Activated naive CD8-positive, alpha-beta T cell (primary cell): ENCODE measurements around the gene TFAP2E.
A peak's percentile ranks its signal among the peaks of the same experiment; 100 is the strongest.

Experiments used
- H3K27ac Mint-ChIP-seq: one replicate; pipeline ENCODE4 v1.8.0; 2021; ENCODE audit warnings: mixed read lengths
- H3K27me3 Mint-ChIP-seq: one replicate; pipeline ENCODE4 v1.8.0; 2021; ENCODE audit warnings: mixed read lengths
- H3K36me3 Mint-ChIP-seq: one replicate; pipeline ENCODE4 v1.8.0; 2021; ENCODE audit warnings: mixed read lengths
- H3K4me1 Mint-ChIP-seq: one replicate; pipeline ENCODE4 v1.8.0; 2021; ENCODE audit warnings: low read depth, mixed read lengths
- H3K4me3 Mint-ChIP-seq: one replicate; pipeline ENCODE4 v1.8.0; 2021; ENCODE audit warnings: mild to moderate bottlenecking, mixed read lengths
- H3K9me3 Mint-ChIP-seq: one replicate; pipeline ENCODE4 v1.8.0; 2021; ENCODE audit warnings: low read depth, mixed read lengths

TFAP2E gene

DNA sequence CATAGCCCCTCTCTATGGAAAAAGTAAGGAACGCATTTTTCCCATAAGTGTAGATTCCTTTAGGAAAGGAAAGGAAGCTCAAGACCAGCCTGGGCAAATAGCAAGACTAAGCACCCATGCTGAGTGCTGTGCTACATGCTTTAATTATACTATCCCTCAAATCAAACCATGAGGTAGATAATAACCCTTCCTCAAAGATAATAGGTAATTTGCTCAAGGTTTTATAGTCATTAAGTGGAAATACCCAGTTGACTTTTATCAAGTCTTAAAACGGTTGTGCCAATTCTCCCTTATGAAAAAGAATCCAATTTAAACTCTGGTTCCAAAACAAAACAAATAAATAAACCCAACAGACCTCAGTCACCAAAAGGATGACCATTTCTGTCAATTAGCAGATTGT lies 19.3 kb upstream of the TFAP2E start:
- no peak overlapping the region for H3K4me3 Mint-ChIP-seq
- no peaks in the 10 kb centered on the region for H3K9me3 Mint-ChIP-seq
- no peaks in the 10 kb centered on the region for H3K27me3 Mint-ChIP-seq
- H3K36me3 Mint-ChIP-seq, result no peaks in the 10 kb centered on the region
- peaks cover 54% of the 10 kb centered on the region for H3K4me1 Mint-ChIP-seq
- no peak overlapping the region for H3K27ac Mint-ChIP-seq

DNA sequence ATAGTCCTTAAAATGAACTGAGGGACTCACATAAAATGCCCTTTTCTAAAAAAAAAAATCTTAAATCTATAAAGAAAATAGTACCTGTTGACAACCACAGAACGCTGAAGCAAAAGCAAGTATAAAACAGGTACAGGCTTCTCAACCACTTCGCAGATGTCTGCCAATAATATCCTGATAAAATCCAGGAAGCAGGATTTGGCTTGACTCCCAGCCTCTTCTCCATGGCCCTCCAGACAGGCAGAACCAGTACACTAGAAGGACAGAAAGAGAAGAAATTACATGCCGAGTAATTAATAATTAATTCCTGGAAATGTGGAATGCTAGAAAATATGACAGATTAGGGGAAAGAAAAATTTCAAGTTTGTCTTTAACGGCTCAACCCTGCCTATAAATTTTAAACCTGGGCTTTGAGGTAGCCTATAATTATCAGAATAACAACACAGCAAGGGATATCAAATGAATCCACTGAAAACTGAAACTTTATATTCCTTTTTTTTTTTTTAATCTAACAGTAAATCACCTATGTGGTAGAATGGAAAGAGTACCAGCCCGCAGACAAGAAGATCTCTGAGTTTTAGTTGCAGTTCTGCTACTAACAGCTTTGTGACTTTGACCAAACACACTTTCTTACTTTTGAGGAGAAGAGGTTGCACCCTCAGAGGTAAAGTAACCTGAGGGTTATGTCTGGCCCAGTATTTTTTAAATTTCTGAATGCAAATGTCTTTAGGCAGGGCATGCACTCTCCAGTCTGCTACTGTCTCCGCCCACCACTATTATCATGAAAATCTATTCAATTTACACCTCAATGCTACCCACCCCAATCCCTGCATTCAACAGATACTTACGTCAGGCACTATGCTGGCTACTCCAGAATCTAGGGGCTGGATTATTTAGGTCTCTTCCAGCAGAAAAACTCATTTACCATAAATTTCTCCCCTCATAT lies 18.6 kb upstream of the TFAP2E start:
- no peaks in the 10 kb centered on the region for H3K9me3 Mint-ChIP-seq
- H3K4me3 Mint-ChIP-seq, result no peak overlapping the region
- peak overlapping the region; percentile 62 for H3K27ac Mint-ChIP-seq
- no peaks in the 10 kb centered on the region for H3K27me3 Mint-ChIP-seq
- peaks cover 53% of the 10 kb centered on the region for H3K4me1 Mint-ChIP-seq
- no peaks in the 10 kb centered on the region for H3K36me3 Mint-ChIP-seq

DNA sequence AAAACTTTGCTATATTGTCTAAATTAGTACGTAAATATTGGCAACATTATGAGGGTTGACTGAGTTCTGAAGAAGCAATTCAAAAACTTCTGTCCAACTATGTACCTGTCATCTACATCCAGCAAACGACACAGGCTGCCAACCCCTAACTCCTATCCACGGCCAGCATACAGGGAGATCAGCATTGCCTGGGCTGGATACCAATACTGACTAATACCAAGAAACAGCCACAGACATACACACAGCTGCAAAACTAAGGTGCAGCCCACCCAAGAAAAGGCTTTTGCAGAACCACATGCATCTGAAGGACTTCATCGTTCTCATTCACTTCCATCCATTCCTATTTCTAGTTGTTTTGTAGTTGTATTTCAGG lies 17.9 kb upstream of the TFAP2E start:
- Mint-ChIP-seq H3K4me3 (peak overlapping the region; percentile 95), H3K36me3 (no peaks in the 10 kb centered on the region), H3K9me3 (no peaks in the 10 kb centered on the region), H3K27me3 (no peaks in the 10 kb centered on the region), H3K4me1 (peaks cover 56% of the 10 kb centered on the region), H3K27ac (peak overlapping the region; percentile 62)

DNA sequence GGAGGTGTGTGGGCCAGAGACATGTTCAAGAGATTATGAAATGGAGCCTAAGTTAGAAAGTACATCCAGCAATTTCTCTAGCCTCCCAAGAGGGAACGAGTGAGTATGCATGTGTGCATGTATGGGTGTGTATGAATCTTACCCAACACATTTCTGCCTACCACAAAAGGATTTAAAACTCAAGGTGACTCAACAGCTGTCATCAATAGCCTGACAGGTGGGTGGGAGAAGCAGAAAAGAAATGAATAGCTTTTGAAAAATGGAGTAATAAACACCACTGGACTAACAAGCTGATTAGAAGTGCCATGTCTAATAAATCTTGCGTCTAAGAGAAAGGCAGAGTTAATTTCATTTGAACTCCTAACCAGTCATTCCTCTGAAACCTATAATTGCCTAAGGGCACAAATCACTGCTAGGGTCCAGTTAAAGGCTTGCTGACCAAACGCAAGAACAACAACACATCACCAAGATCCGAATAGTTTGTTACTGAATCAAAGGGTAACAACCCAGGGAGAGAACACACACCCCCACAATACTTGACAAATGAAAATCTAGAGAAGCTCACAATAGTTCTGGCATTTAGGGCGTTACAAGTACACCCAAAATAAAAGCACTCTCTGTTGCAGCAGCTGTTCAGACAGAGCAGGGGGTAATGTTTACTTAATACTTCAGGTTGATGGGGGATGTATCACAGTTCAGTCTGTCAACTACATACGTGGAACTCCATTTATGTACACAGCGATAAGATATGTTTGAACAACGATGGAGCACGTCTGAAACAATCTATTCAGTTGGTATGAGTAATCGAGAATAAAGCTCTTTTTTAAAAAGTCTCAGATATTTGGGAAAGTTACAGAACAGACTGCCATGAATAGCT lies 17.3 kb upstream of the TFAP2E start:
- H3K4me3 Mint-ChIP-seq, result peak overlapping the region; percentile 95
- H3K9me3 Mint-ChIP-seq, result no peaks in the 10 kb centered on the region
- H3K36me3 Mint-ChIP-seq, result no peaks in the 10 kb centered on the region
- peaks cover 54% of the 10 kb centered on the region for H3K4me1 Mint-ChIP-seq
- peak overlapping the region; percentile 62 for H3K27ac Mint-ChIP-seq
- no peaks in the 10 kb centered on the region for H3K27me3 Mint-ChIP-seq

DNA sequence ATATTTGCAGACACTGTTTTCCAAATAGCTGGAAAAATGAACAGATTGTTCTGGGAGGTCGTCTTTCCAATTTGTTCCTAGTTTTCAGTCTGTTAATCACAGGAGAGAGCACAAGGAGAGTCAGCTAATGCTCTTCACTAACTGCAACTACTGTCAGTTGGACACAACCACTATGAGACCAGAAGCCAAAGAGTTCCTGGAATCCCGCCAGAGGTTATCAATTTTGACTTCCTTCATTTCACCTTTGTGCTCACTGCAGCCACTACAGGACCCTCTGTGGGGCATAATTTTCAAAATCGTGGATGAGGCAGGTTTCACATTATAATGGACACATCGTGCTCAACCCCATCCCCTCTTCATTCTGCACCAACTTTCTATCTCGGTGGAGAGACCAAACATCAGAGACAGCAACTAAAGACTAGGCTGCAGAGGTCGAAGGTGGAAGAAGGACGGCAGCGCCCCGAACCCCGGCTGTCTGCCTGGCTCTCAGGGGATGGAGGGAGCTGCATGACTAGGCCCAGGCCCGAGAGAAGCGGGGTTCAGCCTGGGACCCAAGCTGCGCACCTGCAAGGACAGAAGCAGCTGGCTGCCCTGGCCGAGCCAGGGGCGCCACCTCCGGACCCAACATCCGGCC lies 16.5 kb upstream of the TFAP2E start:
- H3K4me3 Mint-ChIP-seq, result peak overlapping the region; percentile 95
- H3K27me3 Mint-ChIP-seq, result no peaks in the 10 kb centered on the region
- H3K36me3 Mint-ChIP-seq, result no peaks in the 10 kb centered on the region
- H3K4me1 Mint-ChIP-seq, result peaks cover 55% of the 10 kb centered on the region
- H3K27ac Mint-ChIP-seq, result peak overlapping the region; percentile 62
- no peaks in the 10 kb centered on the region for H3K9me3 Mint-ChIP-seq

DNA sequence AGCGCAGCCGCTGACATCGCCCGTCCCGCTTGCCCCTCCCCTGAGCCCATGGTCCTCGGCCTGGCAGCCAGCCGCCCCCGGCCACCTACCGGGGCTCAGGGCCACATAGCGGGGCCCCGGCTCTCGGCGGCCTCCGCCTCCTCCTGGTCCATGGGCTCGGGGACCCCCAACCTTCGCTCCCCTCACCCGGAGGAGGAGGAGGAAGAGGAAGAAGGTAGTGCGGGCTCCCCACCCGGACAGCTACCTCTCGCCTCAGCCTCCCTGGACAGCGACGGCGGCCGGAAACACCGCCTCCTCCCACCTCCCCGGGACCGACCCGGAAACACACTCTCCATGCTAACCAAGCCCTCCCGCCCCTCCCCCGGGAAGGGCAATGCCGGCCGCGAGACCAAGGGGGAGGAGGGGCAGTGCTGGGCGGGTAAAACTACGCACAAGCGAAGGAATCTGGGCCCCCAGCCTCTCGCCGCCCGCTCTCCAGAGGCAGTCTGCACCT lies 15.9 kb upstream of the TFAP2E start, which contains the start of gene KIAA0319L:
KIAA0319L (minus strand) TSS at position 286 of the 493 bp plus-strand sequence. CDS start 2,912 bp downstream, outside the sequence.
- peak within 1 kb of the TSS; percentile 93 for H3K27ac Mint-ChIP-seq
- H3K4me1 Mint-ChIP-seq, result peaks cover 52% of the 10 kb centered on the region
- no peaks in the 10 kb centered on the region for H3K36me3 Mint-ChIP-seq
- H3K27me3 Mint-ChIP-seq, result no peaks in the 10 kb centered on the region
- H3K9me3 Mint-ChIP-seq, result no peaks in the 10 kb centered on the region
- peak within 1 kb of the TSS; percentile 95 for H3K4me3 Mint-ChIP-seq

DNA sequence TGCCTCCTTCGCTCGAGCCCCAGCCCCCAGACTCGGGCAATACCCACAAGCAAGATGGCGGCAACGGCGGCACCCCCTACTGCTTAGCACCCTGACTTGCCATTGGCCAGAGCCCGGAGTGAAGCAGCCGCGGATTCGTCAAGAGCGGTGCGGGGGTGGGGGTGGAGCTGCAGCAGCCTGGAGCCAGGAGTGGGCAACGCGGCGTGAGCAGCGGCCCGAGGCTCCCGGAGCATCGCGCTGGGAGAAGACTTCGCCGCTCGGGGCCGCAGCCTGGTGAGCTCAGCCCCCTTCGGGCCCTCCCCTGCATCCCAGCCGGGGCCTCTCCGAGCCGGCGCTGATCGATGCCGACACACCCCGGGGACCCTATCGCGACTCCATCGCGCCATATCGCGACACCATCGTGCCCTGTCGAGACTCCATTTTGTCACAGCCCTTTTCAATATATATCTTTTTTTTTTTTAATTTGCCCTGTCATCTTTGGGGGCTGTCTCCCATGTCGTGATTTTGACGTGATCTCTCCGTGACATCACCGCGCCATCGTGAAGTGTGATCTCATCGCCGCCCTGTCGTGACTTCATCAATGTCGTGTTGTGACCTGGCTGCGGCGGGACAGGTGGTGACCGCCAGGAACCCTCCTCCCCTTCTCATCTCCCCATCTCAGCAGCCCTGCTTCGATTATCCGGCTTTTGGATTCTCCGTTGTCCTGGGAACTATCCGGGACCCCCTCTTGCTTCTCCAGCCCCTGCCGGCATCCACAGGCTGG lies 15.3 kb upstream of the TFAP2E start, which contains the start of gene NCDN:
NCDN (plus strand) TSS at position 189 of the 763 bp plus-strand sequence; CDS start at position 581, 392 bp downstream.
- H3K27me3 Mint-ChIP-seq, result no peaks in the 10 kb centered on the region
- no peaks in the 10 kb centered on the region for H3K9me3 Mint-ChIP-seq
- H3K4me1 Mint-ChIP-seq, result peaks cover 52% of the 10 kb centered on the region

DNA sequence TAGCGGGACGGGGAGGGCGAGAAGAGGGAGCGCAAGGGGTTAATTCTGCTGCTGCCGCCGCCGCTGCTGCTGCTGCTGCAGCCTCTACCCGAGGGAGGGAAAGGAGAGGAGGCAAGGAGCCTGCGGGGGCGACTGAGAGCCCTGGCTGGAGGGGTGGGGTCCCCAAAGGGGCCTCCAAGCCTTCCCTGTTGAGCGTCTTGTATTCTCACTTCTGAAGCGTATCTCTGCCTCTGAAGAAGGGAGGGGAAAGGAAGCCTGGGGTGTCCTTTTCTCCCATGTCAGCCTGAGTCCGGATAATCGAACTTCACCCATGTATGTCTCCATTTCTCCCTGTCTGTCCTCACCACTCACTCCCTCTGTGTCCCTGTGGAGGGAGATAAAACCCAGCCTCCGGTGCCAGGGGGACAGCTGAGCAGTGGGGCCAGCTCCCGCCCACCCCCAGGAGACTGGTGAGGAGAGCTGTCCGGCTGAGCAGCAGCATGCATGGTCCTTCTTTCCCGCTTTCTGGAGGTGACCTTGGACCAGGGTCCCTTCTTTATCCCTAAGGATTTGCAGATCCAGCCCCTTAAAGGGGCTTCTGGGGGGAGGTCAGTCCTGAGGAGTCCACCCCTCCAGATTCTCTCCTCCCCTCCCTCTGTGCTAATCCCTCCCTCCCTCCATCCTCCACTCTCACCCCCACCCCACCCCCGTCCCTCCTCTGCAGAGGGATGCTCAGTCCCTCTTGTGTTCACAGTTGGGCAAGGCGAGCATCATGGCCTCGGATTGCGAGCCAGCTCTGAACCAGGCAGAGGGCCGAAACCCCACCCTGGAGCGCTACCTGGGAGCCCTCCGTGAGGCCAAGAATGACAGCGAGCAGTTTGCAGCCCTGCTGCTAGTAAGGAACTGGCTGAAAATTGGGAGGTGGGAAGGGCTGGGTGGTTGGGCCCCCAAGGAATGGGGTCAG lies 14.5 kb upstream of the TFAP2E start:
- no peaks in the 10 kb centered on the region for H3K36me3 Mint-ChIP-seq
- H3K4me1 Mint-ChIP-seq, result peaks cover 48% of the 10 kb centered on the region
- H3K27me3 Mint-ChIP-seq, result no peaks in the 10 kb centered on the region
- no peaks in the 10 kb centered on the region for H3K9me3 Mint-ChIP-seq
- peak overlapping the region; percentile 95 for H3K4me3 Mint-ChIP-seq
- peak overlapping the region; percentile 93 for H3K27ac Mint-ChIP-seq

More for the DNA sequence above, 15.3 kb upstream of the TFAP2E start, which contains the start of gene NCDN:
- no peaks in the 10 kb centered on the region for H3K36me3 Mint-ChIP-seq
- peak within 1 kb of the TSS; percentile 95 for H3K4me3 Mint-ChIP-seq
- H3K27ac Mint-ChIP-seq, result peak within 1 kb of the TSS; percentile 93

DNA sequence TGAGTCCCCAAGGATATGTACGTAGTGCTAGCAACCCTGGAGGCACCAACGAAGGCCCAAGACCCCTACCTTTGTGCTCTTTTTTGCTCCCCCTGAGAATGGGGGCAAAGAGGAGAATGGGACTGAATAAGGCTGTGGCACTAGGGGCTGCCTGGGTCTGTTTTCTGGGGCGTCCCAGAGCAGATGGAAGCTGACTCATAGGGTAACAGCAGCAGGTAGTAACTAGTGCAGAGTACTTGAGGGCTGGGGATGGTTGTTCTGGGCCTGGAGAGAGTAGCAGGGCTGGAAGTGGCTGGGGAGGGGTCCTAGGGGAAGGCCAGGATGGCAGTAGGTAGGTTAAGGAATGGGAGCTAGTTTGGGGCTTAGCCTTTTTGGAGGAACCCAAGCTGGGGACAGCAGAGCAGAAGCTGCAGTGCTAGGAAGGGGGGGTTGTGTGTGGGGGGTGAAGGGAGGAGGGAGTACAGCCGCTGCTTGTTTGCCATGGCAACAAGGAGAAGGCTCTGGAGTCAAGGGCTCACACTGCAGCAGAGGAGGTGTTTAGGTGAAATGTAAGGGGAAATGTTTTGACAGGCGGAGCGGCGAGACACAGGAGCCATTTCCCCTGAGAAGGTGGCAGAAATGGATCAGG lies 13.7 kb upstream of the TFAP2E start:
- Mint-ChIP-seq H3K27me3 (no peaks in the 10 kb centered on the region), H3K4me3 (peak overlapping the region; percentile 95), H3K9me3 (no peaks in the 10 kb centered on the region), H3K4me1 (peaks cover 45% of the 10 kb centered on the region), H3K36me3 (no peaks in the 10 kb centered on the region), H3K27ac (peak overlapping the region; percentile 51)

DNA sequence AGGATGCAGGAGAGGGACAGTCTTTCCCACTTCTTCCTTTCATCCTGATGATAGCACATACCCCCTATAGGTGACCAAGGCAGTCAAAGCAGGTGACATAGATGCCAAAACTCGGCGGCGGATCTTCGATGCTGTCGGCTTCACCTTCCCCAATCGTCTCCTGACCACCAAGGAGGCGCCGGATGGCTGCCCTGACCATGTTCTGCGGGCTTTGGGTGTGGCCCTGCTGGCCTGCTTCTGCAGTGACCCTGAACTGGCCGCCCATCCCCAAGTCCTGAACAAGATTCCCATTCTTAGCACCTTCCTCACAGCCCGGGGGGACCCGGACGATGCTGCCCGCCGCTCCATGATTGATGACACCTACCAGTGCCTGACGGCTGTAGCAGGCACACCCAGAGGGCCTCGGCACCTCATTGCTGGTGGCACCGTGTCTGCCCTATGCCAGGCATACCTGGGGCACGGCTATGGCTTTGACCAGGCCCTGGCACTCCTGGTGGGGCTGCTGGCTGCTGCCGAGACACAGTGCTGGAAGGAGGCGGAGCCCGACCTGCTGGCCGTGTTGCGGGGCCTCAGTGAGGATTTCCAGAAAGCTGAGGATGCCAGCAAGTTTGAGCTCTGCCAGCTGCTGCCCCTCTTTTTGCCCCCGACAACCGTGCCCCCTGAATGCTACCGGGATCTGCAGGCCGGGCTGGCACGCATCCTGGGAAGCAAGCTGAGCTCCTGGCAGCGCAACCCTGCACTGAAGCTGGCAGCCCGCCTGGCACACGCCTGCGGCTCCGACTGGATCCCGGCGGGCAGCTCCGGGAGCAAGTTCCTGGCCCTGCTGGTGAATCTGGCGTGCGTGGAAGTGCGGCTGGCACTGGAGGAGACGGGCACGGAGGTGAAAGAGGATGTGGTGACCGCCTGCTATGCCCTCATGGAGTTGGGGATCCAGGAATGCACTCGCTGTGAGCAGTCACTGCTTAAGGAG lies 12.6 kb upstream of the TFAP2E start:
- H3K9me3 Mint-ChIP-seq, result no peaks in the 10 kb centered on the region
- no peaks in the 10 kb centered on the region for H3K27me3 Mint-ChIP-seq
- no peak overlapping the region for H3K27ac Mint-ChIP-seq
- H3K36me3 Mint-ChIP-seq, result no peaks in the 10 kb centered on the region
- peaks cover 40% of the 10 kb centered on the region for H3K4me1 Mint-ChIP-seq
- H3K4me3 Mint-ChIP-seq, result no peak overlapping the region

DNA sequence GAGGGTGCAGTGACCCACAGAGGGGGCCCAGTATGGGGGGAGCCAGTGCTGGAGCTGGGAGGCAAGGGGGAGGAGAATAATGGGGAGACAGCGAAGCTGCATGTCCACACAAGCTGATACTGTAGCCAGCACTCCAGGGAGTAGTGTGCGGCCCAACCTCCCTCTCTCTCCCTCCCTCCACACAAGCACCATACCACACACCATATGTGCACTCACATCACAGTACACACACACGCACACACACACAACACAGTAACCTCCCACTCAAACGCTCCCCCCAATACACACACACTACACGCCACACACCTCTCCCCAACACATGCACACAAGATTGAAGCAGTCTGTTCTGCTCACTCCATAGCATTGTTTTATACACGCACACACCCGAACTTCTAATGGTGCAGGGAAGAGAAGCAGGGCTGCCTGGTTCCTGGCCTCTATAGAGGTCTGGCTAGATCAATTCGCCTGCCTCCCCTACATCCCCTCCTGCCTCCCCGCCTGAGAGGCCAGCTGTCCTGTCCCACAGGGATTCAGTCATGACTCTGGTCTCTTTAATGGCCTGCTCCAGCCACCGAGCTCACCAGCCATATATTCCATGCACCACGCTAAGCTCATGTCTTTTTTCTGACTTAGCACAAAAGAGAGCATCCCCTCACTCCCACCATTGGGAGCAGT lies 11.7 kb upstream of the TFAP2E start:
- no peaks in the 10 kb centered on the region for H3K9me3 Mint-ChIP-seq
- H3K27ac Mint-ChIP-seq, result no peak overlapping the region
- no peak overlapping the region for H3K4me3 Mint-ChIP-seq
- H3K27me3 Mint-ChIP-seq, result no peaks in the 10 kb centered on the region
- peaks cover 31% of the 10 kb centered on the region for H3K4me1 Mint-ChIP-seq
- H3K36me3 Mint-ChIP-seq, result no peaks in the 10 kb centered on the region
